ENCODE data around the gene KIF3A. TPM values are rescaled to one million over a fixed set of nuclear protein-coding genes. Genes with fewer than 3 reads are reported as not detected.

Gene KIF3A
- total RNA-seq, 4 donors from 2014 or later = 2.1 to 5.8 (median 4.3) TPM

DNA sequence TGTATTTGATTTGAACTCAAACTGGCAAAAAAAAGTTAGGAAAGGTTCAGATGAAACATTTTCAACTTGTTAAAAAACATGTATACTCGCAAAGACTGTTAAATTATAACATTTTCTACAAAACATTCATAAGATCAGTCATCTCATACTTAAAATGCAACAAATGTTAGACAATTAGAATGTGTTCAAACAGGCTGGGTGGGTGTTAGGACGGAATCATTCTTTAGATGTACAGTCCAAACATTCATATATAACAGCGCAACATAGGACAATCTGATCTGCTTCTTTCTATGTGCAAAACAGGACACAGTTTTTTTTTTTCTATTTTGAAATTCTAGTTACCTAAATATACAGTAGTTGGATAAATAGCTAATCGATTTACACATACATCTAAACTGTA is 41.4 kb downstream of the KIF3A start:
- TF ChIP-seq, protein P1, sequence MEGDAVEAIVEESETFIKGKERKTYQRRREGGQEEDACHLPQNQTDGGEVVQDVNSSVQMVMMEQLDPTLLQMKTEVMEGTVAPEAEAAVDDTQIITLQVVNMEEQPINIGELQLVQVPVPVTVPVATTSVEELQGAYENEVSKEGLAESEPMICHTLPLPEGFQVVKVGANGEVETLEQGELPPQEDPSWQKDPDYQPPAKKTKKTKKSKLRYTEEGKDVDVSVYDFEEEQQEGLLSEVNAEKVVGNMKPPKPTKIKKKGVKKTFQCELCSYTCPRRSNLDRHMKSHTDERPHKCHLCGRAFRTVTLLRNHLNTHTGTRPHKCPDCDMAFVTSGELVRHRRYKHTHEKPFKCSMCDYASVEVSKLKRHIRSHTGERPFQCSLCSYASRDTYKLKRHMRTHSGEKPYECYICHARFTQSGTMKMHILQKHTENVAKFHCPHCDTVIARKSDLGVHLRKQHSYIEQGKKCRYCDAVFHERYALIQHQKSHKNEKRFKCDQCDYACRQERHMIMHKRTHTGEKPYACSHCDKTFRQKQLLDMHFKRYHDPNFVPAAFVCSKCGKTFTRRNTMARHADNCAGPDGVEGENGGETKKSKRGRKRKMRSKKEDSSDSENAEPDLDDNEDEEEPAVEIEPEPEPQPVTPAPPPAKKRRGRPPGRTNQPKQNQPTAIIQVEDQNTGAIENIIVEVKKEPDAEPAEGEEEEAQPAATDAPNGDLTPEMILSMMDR (IDR thresholded peaks at IDR 0.05; ENCODE audit: low read depth) = no peak

DNA sequence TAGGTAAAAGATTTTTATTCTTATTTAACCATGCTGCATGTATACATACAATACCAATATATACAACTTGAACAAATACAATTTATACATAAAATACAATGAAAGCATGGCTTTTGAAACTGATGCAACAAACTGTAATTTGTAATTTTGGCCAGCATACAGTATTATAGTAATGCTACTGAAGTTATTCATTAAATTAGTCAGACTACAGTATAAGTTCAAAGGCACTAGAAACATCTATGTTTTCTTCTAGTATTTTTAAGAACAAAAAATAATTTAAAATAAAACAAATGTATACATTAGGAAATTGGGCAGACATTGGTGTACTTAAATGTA is 44.7 kb downstream of the KIF3A start:
- TF ChIP-seq, protein P1 (IDR thresholded peaks at IDR 0.05; ENCODE audit: low read depth) = no peak

DNA sequence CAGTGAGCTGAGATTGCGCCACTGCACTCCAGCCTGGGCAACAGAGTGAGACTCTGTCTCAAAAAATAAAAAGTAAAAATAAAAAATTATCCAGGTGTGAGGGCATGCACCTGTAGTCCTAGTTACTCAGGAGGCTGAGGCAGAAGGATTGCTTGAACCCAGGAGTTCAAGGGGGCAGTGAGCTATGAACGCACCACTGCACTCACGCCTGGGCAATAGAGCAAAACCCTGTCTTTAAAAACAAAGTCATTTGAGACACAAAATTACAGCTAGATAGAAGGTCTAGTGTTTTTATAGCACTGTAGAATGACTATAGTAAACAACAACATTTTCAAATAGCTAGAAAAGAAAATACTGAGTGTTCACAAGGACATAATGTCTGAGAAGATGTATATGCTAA is 47.2 kb downstream of the KIF3A start:
- TF ChIP-seq, protein P1 (IDR thresholded peaks at IDR 0.05; ENCODE audit: low read depth) = no peak

DNA sequence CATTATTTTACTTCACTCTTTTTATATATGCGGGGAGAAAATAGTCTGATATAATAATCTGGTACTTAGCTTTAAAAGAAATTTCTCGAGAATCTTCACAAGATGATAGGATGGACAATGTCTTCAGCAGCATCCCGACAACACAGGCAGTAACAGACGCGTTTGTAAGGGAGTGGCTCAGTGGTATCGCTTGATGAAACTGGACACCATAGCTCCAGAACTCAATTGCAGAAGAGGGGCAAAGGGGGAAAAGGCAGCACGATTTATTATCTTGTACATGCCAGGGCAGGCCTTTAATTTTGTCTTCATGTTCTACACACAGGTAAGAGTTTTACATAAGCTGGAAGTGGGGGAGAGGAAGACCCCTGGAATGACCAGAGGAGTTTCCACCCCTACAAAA is 47.8 kb downstream of the KIF3A start:
- TF ChIP-seq, protein P1 (IDR thresholded peaks at IDR 0.05; ENCODE audit: low read depth) = no peak

DNA sequence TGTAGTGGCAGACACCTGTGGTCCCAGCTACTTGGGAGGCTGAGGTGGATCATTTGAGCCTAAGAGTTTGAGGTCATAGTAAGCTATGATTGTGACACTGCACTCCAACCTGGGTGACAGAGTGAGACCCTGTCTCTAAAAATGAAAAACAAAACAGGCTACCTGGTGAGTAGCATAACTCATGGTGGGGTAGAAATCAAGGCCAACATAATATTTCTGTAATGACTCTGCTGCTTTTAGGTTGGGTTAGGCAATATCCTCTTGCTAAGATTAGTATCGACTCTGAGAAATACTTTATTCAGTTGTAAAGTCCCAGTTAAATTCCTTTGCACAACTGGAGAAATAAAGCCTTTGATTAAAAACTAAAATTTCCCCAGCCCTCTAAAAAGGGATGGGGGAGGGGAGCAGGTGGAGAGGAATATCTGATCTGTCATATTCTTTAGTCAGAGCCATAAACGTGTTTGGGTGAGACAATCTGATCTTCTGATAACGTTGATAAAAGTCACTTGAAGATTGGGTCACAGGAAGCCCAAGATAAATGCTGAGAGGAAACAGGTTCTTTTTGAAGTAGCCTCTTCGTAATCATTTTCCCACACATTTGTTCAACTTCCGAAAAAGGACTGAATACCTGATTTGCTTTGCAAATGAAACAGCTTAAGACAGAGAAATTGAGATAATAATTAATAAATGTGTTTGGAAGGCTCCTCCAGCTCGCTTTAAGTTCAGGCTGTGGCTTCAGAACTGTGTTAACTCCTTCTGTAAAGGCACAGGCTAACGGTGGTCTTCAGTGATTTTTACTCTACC is 48.6 kb downstream of the KIF3A start:
- TF ChIP-seq, protein P1 (IDR thresholded peaks at IDR 0.05; ENCODE audit: low read depth) = no peak

DNA sequence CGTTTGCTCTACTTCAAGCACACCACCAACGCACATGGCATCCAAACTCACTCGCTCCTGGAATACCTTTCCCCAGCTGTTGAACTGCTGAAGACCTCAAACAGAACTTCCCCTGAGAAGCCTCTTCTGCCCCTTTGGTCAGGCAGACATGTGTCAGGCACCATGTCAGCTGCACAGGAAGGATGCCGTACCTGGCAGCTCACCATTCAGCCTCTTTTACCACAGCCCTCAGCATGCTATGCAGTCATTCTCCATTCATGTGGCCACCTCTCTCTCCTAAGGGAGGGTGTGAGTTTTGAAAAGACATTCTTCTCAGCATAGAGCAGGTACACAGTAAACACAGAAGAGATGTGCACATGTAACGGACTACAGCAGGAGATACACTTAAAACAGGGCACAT is 49.4 kb downstream of the KIF3A start:
- TF ChIP-seq, protein P1 (IDR thresholded peaks at IDR 0.05; ENCODE audit: low read depth) = no peak

DNA sequence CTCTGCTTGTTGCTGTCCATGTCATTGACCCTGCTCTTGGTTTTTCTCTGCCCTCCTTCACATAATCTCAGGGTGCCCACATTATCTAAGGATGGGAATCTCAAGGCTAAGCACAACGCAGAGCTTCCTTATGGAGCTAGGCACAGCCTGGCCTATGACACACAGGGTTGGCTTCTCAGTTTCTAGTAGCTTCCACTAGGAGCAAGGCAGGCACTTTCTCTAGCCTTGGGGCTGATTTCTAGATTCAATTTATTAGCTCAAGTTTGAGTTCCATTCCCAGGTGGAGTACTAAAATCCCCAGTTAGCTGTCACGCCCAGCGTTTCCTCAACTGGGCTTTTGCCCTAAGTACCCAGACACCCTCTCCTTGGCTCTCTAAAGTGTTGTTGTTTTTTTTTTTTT is 51.2 kb downstream of the KIF3A start:
- TF ChIP-seq, protein P1 (IDR thresholded peaks at IDR 0.05; ENCODE audit: low read depth) = no peak
